Uterus (tissue), 2 donors: ENCODE data around the gene GTSE1.

Source experiments
- POLR2A ChIP-seq, 2 donors: fragments of 450-650 bp; IDR thresholded peaks; one replicate each; pipeline ENCODE4 v1.6.1; 2016; ENCODE audit warnings: antibody characterized with exemption in 2 of 2, mild to moderate bottlenecking in 1 of 2, moderate library complexity in 1 of 2
- TF ChIP-seq, protein P1 (sequence below), 4 experiments: fragments of 200-600 bp in 2 of 4; fragments of 450-650 bp in 2 of 4; sonication (generic) in 2 of 4; IDR thresholded peaks; one replicate each; pipeline ENCODE4 v1.5.1; 2016 to 2019; ENCODE audit warnings: antibody characterized with exemption in 4 of 4, mild to moderate bottlenecking in 2 of 4, moderate library complexity in 1 of 4

GRCh38 chr22:46295277-46295971, 1.2 kb upstream of the GTSE1 start:
- no peak for TF ChIP-seq POLR2A (IDR thresholded peaks at IDR 0.05)
- TF ChIP-seq, protein P1, sequence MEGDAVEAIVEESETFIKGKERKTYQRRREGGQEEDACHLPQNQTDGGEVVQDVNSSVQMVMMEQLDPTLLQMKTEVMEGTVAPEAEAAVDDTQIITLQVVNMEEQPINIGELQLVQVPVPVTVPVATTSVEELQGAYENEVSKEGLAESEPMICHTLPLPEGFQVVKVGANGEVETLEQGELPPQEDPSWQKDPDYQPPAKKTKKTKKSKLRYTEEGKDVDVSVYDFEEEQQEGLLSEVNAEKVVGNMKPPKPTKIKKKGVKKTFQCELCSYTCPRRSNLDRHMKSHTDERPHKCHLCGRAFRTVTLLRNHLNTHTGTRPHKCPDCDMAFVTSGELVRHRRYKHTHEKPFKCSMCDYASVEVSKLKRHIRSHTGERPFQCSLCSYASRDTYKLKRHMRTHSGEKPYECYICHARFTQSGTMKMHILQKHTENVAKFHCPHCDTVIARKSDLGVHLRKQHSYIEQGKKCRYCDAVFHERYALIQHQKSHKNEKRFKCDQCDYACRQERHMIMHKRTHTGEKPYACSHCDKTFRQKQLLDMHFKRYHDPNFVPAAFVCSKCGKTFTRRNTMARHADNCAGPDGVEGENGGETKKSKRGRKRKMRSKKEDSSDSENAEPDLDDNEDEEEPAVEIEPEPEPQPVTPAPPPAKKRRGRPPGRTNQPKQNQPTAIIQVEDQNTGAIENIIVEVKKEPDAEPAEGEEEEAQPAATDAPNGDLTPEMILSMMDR (IDR thresholded peaks at IDR 0.05) = no peak
